ENCODE results near the gene MAP4K4.

The MAP4K4 gene

GRCh38 chr2:101690547-101691152 lies 6.9 kb upstream of the MAP4K4 start:
- no peak for TF ChIP-seq CTCF (IDR thresholded peaks at IDR 0.05; ENCODE audit: low read depth, low read length, missing control alignments)
- in situ Hi-C loops (cut with HindIII; ENCODE audit: low sequenced_read_pairs): no loop called here
- DNase-seq (ENCODE audit: low read depth): no peak
- no peak overlapping the region for H3K4me3 ChIP-seq (ENCODE audit: low read depth, low read length)

- in situ Hi-C loops (cut with HindIII; ENCODE audit: low sequenced_read_pairs): no loop called here
- TF ChIP-seq CTCF (IDR thresholded peaks at IDR 0.05; ENCODE audit: low read depth, low read length, missing control alignments): no peak
These were observed 5.5 kb upstream of the MAP4K4 start for GRCh38 chr2:101692041-101692440.

GRCh38 chr2:101692766-101693165 lies 4.7 kb upstream of the MAP4K4 start:
- no peak for TF ChIP-seq CTCF (IDR thresholded peaks at IDR 0.05; ENCODE audit: low read depth, low read length, missing control alignments)
- in situ Hi-C loops (cut with HindIII; ENCODE audit: low sequenced_read_pairs): no loop called here
- DNase-seq (ENCODE audit: low read depth): no peak
- no peak overlapping the region for H3K4me3 ChIP-seq (ENCODE audit: low read depth, low read length)

More at GRCh38 chr2:101692041-101692440, 5.5 kb upstream of the MAP4K4 start:
- no peak for DNase-seq (ENCODE audit: low read depth)
- no peak overlapping the region for H3K4me3 ChIP-seq (ENCODE audit: low read depth, low read length)

- no peak for DNase-seq (ENCODE audit: low read depth)
- in situ Hi-C loops (cut with HindIII; ENCODE audit: low sequenced_read_pairs): no loop called here
- TF ChIP-seq CTCF (IDR thresholded peaks at IDR 0.05; ENCODE audit: low read depth, low read length, missing control alignments): no peak
- no peak overlapping the region for H3K4me3 ChIP-seq (ENCODE audit: low read depth, low read length)
These were observed 3.4 kb upstream of the MAP4K4 start for GRCh38 chr2:101693991-101694588.

GRCh38 chr2:101696272-101697123 lies 1.0 kb upstream of the MAP4K4 start:
- in situ Hi-C loops (cut with HindIII; ENCODE audit: low sequenced_read_pairs): no loop called here
- peak overlapping the region; percentile 81 for H3K4me3 ChIP-seq (ENCODE audit: low read depth, low read length)
- TF ChIP-seq CTCF (IDR thresholded peaks at IDR 0.05; ENCODE audit: low read depth, low read length, missing control alignments): no peak

GRCh38 chr2:101698014-101698843 lies 722 bp downstream of the MAP4K4 start:
- peak overlapping the region; percentile 81 for H3K4me3 ChIP-seq (ENCODE audit: low read depth, low read length)
- no peak for TF ChIP-seq CTCF (IDR thresholded peaks at IDR 0.05; ENCODE audit: low read depth, low read length, missing control alignments)
- in situ Hi-C loops (cut with HindIII; ENCODE audit: low sequenced_read_pairs): no loop called here
- no peak for DNase-seq (ENCODE audit: low read depth)

More at GRCh38 chr2:101696272-101697123, 1.0 kb upstream of the MAP4K4 start:
- DNase-seq (ENCODE audit: low read depth): no peak

All from astrocyte of the cerebellum (primary cell).